DOHH2 (cell line): Measurements from ENCODE around the gene RGS9.

Experiments used
- H3F3A ChIP-seq: fragments of 200-600 bp; sonication (generic), shearing (Covaris generic); 2 replicates; pipeline ENCODE4 v1.6.0; 2016; ENCODE audit warnings: antibody characterized with exemption, mild to moderate bottlenecking; ENCODE audit not compliant: control insufficient read depth, insufficient read depth
- H3K27ac ChIP-seq: fragments of 200-600 bp; sonication (generic); 2 replicates; pipeline ENCODE4 v1.5.1; 2014; ENCODE audit warnings: low read depth, mild to moderate bottlenecking, low read length, moderate library complexity
- H3K27me3 ChIP-seq: fragments of 200-600 bp; sonication (generic); 2 replicates; pipeline ENCODE4 v1.6.1; 2014; ENCODE audit warnings: mild to moderate bottlenecking, low read length, mixed read lengths; ENCODE audit not compliant: control insufficient read depth
- H3K36me3 ChIP-seq: fragments of 200-600 bp; sonication (generic); 2 replicates; pipeline ENCODE4 v1.6.1; 2014; ENCODE audit warnings: mild to moderate bottlenecking, low read length, moderate library complexity, mixed read lengths; ENCODE audit not compliant: control insufficient read depth
- H3K4me1 ChIP-seq: fragments of 200-600 bp; sonication (generic); 2 replicates; pipeline ENCODE4 v1.6.1; 2014; ENCODE audit warnings: mild to moderate bottlenecking, low read length, mixed read lengths; ENCODE audit not compliant: control insufficient read depth
- H3K4me2 ChIP-seq: fragments of 200-600 bp; sonication (generic); 2 replicates; pipeline ENCODE4 v1.6.0; 2014; ENCODE audit warnings: mild to moderate bottlenecking, low read length, moderate library complexity
- H3K4me3 ChIP-seq: fragments of 200-600 bp; sonication (generic); 2 replicates; pipeline ENCODE4 v1.5.1; 2014; ENCODE audit warnings: mild to moderate bottlenecking, low read length, mixed read lengths
- H3K79me2 ChIP-seq: fragments of 200-600 bp; sonication (generic); 2 replicates; pipeline ENCODE4 v1.6.1; 2014; ENCODE audit warnings: mild to moderate bottlenecking, low read length, mixed read lengths; ENCODE audit not compliant: control insufficient read depth
- H3K9me2 ChIP-seq: fragments of 200-600 bp; sonication (generic); replicated peaks from 2 replicates; pipeline ENCODE4 v1.6.1; 2014; ENCODE audit warnings: mild to moderate bottlenecking, low read length, mixed read lengths; ENCODE audit not compliant: control insufficient read depth
- H3K9me3 ChIP-seq: fragments of 200-600 bp; sonication (generic); 2 replicates; pipeline ENCODE4 v1.6.1; 2014; ENCODE audit warnings: antibody characterized with exemption, low read length, mixed read lengths; ENCODE audit not compliant: control insufficient read depth, insufficient read depth
- H4K20me1 ChIP-seq: fragments of 200-600 bp; sonication (generic); 2 replicates; pipeline ENCODE4 v1.6.0; 2014; ENCODE audit warnings: low read depth, mild to moderate bottlenecking, antibody characterized with exemption, low read length, moderate library complexity; ENCODE audit not compliant: control insufficient read depth, insufficient read depth
- CTCF ChIP-seq: fragments of 200-600 bp; sonication (generic); IDR thresholded peaks from one replicate; pipeline ENCODE4 v1.5.1; 2014; ENCODE audit warnings: antibody characterized with exemption, mild to moderate bottlenecking, low read depth, low read length; ENCODE audit not compliant: poor library complexity, severe bottlenecking
- EZH2phosphoT487 ChIP-seq: fragments of 200-600 bp; sonication (generic); IDR thresholded peaks from 2 replicates; pipeline ENCODE4 v1.6.1; 2017; ENCODE audit warnings: borderline replicate concordance, mild to moderate bottlenecking, antibody characterized with exemption, low read length, moderate library complexity, mixed read lengths

Gene RGS9

DNA sequence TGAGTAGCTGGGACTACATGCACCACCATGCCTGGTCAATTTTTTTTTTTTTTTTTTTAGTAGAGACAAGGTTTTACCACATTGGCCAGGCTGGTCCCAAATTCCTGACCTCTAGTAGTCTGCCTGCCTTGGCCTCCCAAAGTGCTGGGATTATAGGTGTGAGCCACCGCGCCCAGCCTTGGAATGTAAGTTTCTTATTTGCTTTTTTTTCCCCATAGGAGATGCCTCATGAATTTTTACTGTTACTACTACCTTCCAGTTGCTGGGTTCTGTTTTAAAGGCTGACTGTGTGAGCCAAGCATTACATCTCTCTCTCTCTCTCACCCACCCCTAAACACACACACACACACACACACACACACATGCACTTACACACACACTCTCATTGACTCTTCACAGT lies 112.6 kb downstream of the RGS9 start:
- Histone ChIP-seq H3K79me2 (no peaks in the 10 kb centered on the region), H3K9me3 (no peaks in the 10 kb centered on the region), H3K4me3 (no peak overlapping the region), H3K27me3 (peaks cover 6% of the 10 kb centered on the region; the same call in 1 of the 2 replicates), H3K4me2 (no peak overlapping the region), H3K27ac (no peak overlapping the region), H4K20me1 (no peaks in the 10 kb centered on the region), H3F3A (no peaks in the 10 kb centered on the region), H3K36me3 (no peaks in the 10 kb centered on the region), H3K9me2 (no peaks in the 10 kb centered on the region), H3K4me1 (no peaks in the 10 kb centered on the region)
- TF ChIP-seq EZH2phosphoT487 (no peak), CTCF (no peak)

DNA sequence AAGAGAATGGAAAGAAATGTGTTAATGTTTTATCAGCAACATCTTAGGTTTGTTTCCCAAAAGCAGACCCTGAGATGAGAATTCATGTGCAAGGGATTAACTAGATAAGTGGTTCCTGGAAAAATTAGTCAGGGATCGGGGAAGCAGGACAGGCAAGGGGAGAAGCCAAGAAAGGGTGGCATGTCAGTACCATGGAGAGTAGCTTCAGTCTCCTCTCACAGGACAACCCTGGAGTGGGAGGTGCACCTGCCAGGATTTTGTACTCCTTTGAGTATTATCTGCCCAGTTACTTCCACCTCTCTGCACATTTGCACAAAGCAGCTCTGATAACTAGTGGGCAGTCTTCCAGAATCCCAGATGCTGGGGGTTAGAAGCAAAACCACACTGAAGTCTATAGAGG lies 117.0 kb downstream of the RGS9 start:
- TF ChIP-seq CTCF (no peak), EZH2phosphoT487 (no peak)
- Histone ChIP-seq H3K4me2 (no peak overlapping the region), H3K9me3 (peaks cover 9% of the 10 kb centered on the region), H3K4me1 (no peaks in the 10 kb centered on the region), H4K20me1 (no peaks in the 10 kb centered on the region), H3K36me3 (no peaks in the 10 kb centered on the region), H3K4me3 (no peak overlapping the region), H3K9me2 (no peaks in the 10 kb centered on the region), H3K27ac (no peak overlapping the region), H3K27me3 (peaks cover 11% of the 10 kb centered on the region), H3K79me2 (no peaks in the 10 kb centered on the region), H3F3A (no peaks in the 10 kb centered on the region)

GRCh38 chr17:65259281-65259680 lies 122.1 kb downstream of the RGS9 start:
- Histone ChIP-seq H3K9me3 (peaks cover 9% of the 10 kb centered on the region), H3K4me1 (no peaks in the 10 kb centered on the region), H3K36me3 (no peaks in the 10 kb centered on the region), H3K79me2 (no peaks in the 10 kb centered on the region), H3K9me2 (no peaks in the 10 kb centered on the region), H3K27me3 (peaks cover 6% of the 10 kb centered on the region), H3K4me2 (no peak overlapping the region), H3K27ac (no peak overlapping the region), H4K20me1 (no peaks in the 10 kb centered on the region), H3F3A (no peaks in the 10 kb centered on the region), H3K4me3 (no peak overlapping the region)
- TF ChIP-seq EZH2phosphoT487 (no peak), CTCF (no peak)
